ENCODE results near the gene HMGN1.
"Not testable (repeated sequence)": the region's sequence is repeated elsewhere in the genome, so short reads cannot be mapped to it uniquely, and the experiment has no call there.

HMGN1 gene

GRCh38 chr21:39348355-39349210, at the start of gene HMGN1:
Gene HMGN1, minus strand, starts transcription at chr21:39349088. Its CDS starts 171 bp downstream, at chr21:39348917.
- peak; percentile 45 to 80 (median 66) for DNase-seq (ENCODE audit: low read depth in 2 of 3, low spot score in 2 of 3)

- no peak for DNase-seq (ENCODE audit: low read depth in 2 of 3, low spot score in 2 of 3)
These were observed 48.9 kb upstream of the HMGN1 start for GRCh38 chr21:39397646-39398385.

DNA sequence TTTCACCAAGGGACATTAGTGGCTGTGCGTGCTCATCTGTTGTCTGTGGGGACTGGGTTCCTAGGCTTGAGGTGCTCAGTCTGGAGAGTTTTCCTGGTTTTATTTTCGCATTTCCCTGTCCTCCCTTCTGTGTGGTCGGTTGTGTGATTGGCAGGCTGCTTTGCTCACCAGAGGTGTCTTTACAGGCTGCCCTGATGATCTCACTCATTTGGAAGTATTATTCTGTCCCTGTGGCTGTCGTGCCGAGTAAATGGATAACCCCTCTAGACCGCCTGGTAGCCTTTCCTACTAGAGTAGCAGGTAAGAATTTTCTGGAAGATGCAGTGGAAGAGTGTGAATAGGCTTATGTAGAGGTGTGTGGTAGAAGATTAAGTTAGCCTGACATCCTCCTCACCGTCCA, 44.1 kb upstream of the HMGN1 start:
- DNase-seq (ENCODE audit: low read depth in 2 of 3, low spot score in 2 of 3): no peak

DNA sequence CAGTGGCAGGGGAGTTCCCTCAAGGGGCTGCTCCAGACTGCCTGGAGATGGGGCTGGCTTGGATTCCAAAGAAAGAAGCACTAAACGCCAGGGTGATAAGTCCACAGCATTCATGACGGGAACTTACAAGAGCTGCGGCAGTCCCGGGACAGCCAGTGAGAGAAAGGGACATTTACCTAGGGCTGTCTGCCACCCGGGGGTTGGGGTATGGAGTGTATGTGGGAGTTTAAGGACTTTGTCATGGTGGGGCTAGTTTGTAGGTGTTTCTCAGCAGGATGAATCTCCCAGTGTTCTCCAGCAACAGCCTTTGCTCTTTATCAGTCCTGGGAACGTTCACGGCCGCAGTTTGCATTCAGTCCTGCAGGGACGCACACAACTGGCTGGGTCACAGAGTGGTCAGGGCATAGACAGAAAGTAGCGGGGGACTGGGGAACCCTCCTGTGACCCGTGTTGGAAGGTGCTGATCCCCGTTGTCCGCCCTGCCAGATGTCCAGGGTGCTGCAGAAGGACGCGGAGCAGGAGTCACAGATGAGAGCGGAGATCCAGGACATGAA, 41.4 kb upstream of the HMGN1 start:
- no peak for DNase-seq (ENCODE audit: low read depth in 2 of 3, low spot score in 2 of 3)

DNA sequence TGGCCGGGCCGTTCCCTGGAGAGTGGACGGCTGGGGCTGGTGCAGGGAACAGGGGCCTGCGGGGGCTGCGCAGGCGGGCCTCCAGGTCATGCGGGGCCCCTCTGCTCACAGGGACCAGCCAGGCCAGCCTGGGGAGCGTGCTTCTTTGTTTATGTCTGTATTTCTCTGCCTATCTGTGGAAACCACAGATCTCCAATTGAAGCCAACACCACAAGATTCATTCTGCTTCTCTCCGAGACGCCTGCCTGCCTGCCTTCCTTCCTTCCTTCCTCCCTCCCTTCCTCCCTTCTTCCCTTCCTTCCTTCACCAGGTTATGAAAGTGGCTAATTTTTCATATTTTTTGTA, 39.9 kb upstream of the HMGN1 start:
- DNase-seq (ENCODE audit: low read depth in 2 of 3, low spot score in 2 of 3): no peak

DNA sequence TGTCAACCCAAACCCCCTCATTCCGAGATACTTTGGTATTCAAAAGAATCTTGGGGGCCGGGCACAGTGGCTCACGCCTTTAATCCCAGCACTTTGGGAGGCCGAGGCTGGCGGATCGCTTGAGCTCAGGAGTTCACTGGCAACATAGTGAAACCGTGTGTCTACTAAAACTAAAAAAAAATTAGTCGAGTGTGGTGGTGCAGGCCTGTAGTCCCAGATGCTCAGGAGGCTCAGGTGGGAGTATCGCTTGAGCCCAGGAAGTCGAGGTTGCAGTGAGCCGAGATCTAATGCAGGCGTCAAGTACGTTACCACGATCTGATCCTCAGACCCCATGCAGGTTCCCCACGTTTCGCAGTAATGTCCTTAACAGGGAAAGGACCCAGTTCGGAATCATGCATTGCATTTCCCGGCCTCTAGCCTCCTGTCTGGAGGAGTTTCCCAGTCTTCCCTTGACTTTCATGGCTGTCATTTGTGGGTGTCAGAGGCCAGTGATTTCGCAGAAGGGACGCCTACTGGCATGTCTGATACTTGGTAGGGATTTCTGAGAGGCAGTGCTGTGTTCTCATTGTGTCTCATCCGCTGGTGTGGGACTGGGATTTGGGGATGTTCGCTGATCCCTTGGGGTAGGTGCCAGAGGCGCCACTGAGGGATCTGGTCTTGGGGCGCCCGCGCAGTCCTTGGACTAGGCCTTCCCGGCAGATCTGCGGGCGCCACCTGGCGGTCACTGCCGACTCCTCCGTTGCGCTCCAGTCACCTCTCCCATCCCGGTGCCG, 39.3 kb upstream of the HMGN1 start:
- DNase-seq (ENCODE audit: low read depth in 2 of 3, low spot score in 2 of 3): peak; percentile 69 to 93 (median 88)

DNA sequence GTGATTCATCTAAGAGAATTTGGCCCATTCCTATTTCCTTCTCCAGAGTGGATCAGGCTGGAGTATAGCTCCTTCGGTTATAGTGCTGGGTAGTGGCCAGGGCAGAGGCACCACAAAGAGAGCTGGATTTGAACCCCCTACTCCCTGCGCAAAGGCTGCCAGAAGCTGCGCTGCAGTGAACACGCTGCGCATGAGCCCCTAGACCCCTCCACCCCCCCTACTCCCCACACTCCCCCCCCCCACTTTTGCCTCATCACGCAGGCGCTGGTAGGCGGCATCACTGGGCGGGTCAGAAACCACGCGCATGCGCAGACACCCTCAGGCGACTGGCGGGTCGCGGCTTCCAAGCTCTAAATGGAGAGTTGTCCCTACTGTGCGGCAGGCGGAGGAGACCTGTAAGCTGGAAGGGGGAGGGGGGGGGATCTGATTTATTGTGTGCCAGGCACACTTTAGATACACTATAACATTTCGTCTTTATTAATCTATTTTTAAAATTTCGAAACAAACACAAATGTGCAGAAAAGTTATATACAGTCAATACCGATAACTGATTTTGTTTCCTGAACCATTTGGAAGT, 38.7 kb upstream of the HMGN1 start:
- DNase-seq (ENCODE audit: low read depth in 2 of 3, low spot score in 2 of 3): peak; percentile 80 to 90 (median 90)

- DNase-seq (ENCODE audit: low read depth in 2 of 3, low spot score in 2 of 3): no peak
These were observed 38.0 kb upstream of the HMGN1 start for GRCh38 chr21:39386899-39387298.

- no peak for DNase-seq (ENCODE audit: low read depth in 2 of 3, low spot score in 2 of 3)
These were observed 37.3 kb upstream of the HMGN1 start for GRCh38 chr21:39386194-39386593.

GRCh38 chr21:39385299-39386145, 36.6 kb upstream of the HMGN1 start:
- DNase-seq (ENCODE audit: low read depth in 2 of 3, low spot score in 2 of 3): peak in 2 of 3 experiments; percentile 25 to 44

GRCh38 chr21:39384674-39385298, 35.9 kb upstream of the HMGN1 start:
- DNase-seq (ENCODE audit: low read depth in 2 of 3, low spot score in 2 of 3): no peak

DNA sequence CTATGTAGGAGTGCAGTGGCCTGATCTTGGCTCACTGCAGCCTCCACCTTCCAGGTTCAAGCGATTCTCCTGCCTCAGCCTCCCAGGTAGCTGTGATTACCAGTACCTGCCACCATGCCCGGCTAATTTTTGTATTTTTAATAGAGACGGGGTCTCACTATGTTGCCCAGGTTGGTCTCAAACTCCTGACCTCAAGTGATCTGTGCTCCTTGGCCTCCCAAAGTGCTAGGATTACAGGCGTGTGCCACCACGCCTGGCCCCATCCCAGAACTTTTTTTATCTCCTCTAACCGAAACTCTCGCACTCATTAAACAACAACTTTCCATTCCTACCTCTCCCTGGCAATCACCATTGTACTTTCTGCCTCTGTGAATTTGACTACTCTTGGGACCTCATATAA, 33.2 kb upstream of the HMGN1 start:
- DNase-seq (ENCODE audit: low read depth in 2 of 3, low spot score in 2 of 3): not testable (repeated sequence)

DNA sequence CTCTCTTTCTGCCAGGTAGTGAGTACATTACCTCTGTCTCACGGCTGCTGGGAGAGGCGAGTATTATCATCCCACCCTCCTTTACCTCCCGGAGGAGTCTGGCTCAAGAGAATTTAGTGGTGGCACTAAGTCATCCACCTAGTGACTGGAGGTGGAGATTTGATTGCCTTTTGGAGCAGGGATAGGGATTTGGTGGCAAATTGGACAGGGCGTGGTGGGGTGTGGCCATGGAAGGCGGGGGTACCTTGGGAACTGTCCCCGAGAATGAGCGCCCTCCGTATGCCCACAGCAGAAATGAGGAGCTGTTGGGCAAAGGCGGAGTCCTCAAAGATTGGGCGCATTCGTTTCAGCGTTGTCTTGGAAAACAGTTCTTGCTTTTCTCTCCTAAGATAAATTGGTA, 32.1 kb upstream of the HMGN1 start:
- no peak for DNase-seq (ENCODE audit: low read depth in 2 of 3, low spot score in 2 of 3)

GRCh38 chr21:39379986-39380891, 31.4 kb upstream of the HMGN1 start:
- DNase-seq (ENCODE audit: low read depth in 2 of 3, low spot score in 2 of 3): peak; percentile 67 to 83 (median 82)

- DNase-seq (ENCODE audit: low read depth in 2 of 3, low spot score in 2 of 3): no peak
These were observed 28.7 kb upstream of the HMGN1 start for GRCh38 chr21:39377444-39378050.

GRCh38 chr21:39375446-39375845, 26.6 kb upstream of the HMGN1 start:
- DNase-seq (ENCODE audit: low read depth in 2 of 3, low spot score in 2 of 3): no peak

DNA sequence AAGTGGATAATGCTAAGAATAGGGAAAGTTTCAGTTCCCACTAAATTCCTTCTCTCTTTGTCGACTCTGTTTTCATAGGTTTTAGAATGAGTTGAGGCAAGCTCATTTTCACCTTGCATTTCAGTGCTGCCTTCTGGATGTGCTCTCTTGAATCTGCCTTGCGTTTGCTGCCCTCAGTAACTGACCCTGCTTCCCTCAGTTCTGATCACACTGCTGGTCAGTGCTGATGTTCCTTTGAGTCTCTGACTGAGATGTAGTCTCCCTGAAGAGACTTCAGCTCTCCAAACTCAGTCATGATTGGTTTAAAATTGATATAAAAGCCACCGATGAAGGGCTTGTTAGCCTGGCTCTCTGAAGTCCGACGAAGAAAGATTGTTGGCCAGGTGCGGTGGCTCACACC, 25.2 kb upstream of the HMGN1 start:
- DNase-seq (ENCODE audit: low read depth in 2 of 3, low spot score in 2 of 3): no peak

- no peak for DNase-seq (ENCODE audit: low read depth in 2 of 3, low spot score in 2 of 3)
These were observed 24.7 kb upstream of the HMGN1 start for GRCh38 chr21:39373634-39374033.
